Erythroblast (primary cell): ENCODE results near the gene HMGCR.

Source experiments
- GATA1 ChIP-seq: IDR thresholded peaks from 2 replicates; pipeline ENCODE4 v1.6.1; 2011; ENCODE audit warnings: low read depth, mild to moderate bottlenecking, control low read depth, low read length, moderate library complexity
- POLR2A ChIP-seq: IDR thresholded peaks from 2 replicates; pipeline ENCODE4 v1.6.1; 2011; ENCODE audit warnings: mild to moderate bottlenecking, low read length

- no peak for TF ChIP-seq POLR2A
- TF ChIP-seq GATA1, result no peak
Measured at GRCh38 chr5:75368391-75368790, 31.4 kb downstream of the HMGCR start.
